Posterior vena cava (tissue), 2 donors: ENCODE results near the gene MED13L. TPM values are rescaled to one million over a fixed set of nuclear protein-coding genes. Genes with fewer than 3 reads are reported as not detected.
A peak's percentile ranks its signal among the peaks of the same experiment; 100 is the strongest.

Experiments used
- DNase-seq: peaks from one replicate; pipeline ENCODE4 v3.0.0-alpha.2; 2020; ENCODE audit warnings: low spot score
- intact Hi-C, 2 donors: fragments of 100-400 bp; cut with DNase I; formaldehyde crosslinking; loops; one replicate each; pipeline versions ENCODE4 v1.14.1 to v1.14.2; 2022 to 2023
- microRNA-seq, 2 donors: library from miRNA; unstranded; fragments of <30 nt; microRNA quantifications; one replicate each; pipeline ENCODE4 v1.2.0, GENCODE V29; 2020 to 2021; ENCODE audit warnings: borderline microRNAs expressed in 2 of 2
- total RNA-seq, 2 donors: library from RNA; stranded (reverse); fragmentation: NEBNext Ultra II Directional; extraction: Animal tissue kit (Norgen Biotek cat#: 25700); gene quantifications; one replicate each; pipeline ENCODE4 v1.2.1, GENCODE V29; 2021
- donor health status: DM: yes; HTN: yes; CAD: no.
- donor health status: DM: yes; HTN: yes; CAD: no.

MED13L gene
- total RNA-seq, 2 donors from 2014 or later: 133 to 176 TPM

DNA sequence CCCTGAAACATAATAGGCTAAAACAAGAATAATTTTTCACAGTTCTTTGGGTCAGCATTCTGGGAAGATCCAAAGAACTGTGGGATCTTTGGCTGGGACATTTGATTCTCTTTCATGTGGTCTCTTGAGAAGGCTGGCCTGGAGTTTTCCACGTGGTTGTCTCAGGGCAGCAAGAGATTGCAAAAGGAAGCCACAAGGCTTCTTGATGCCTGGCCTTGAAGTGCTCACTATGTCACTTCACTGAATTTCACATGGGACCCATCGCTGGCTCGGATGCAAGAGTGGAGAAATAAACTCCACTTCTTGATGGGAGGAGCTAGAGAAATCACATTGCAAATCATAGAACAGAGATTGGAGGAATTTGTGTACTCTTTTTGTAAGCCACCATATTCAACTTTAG is 343.4 kb downstream of the MED13L start:
- peak; percentile 76 for DNase-seq
- intact Hi-C loops: no loop called here

DNA sequence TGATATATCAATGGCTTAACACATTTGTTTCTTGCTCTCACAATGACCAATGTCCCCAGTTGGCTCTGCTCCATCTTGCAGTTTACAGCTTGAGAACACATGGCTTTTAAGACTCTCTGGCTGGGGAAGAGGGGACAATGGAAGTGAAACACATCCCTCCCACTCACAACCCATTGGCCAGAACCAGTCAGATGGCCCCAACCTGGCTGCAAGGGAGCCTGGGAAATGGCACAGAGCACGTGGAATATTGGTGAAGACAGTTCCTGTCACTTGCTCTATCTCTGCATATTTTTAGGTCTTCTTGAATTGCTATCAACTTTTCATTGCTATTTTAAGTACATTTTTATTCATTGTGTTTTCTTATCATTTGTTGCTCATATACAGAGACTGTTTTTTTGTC is 345.4 kb downstream of the MED13L start:
- intact Hi-C loops: no loop called here
- no peak for DNase-seq

DNA sequence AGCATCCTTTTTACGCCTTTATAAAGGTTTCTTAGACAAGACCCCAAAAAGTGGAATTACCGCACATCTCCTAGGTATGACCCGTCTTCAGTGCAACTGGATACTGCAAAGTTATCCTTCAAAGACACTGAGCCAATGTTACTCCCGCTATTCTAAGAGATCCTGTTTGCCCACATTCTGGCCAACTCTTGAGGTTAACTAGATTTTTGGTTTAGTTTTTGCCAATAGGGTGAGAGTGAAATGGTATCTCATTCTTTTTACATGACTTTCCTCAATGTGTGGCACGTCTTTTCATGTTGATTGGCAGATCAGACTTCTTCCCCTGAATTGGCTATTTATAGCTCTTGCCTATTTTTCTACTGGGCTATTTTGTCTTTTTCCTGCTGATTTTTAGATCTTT is 347.2 kb downstream of the MED13L start:
- no peak for DNase-seq
- intact Hi-C loops: no loop called here

DNA sequence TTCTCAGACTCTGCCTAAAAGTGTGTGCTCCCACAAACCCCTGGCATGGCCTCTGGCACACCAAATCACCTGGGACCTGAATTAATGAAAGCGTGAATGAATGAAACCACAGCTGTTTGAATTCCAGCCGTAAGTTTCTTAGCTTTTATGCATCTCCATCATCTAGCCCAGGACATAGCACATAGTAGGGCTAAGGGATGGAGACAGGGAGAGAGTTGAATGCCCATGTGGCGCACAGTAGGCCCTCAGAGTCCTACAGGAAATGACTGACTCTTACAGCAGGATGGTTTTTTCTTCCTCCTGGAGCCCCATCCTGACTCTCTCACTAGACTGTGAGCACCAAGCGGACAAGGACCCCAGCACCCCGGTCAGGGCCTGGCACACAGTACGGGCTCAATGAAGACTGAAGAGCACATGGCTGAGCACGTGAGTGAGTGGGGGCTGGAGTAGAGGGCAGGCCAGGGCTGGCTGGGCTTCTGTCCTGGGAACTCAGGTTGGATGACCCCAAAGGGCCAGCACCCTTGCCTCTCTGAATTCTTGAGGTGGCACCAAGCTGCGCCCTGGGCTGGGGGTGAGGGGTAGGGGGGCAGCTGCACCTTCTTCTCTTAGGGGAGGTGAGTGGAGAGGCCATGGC is 351.3 kb downstream of the MED13L start:
- peak; percentile 68 for DNase-seq
- intact Hi-C loops: no loop called here

DNA sequence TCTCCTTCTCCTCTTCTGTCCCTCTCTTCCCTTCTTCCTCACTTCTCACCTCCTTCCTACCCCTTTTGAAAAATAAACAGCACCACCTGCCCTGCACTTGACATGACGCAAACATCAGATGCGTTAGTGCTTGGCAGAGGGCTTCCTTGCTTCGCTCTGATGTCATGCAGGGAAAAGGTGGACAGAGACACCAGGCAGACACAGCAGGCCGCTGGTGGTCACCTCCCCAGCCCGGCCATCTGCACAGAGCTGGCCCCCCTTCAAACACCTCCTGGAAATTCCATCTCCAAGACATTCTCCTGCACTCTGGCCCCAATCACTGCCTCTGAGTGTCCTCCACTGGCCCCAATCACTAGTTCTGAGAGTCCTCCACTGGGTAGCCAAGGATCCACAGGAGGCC is 353.6 kb downstream of the MED13L start:
- intact Hi-C loops: no loop called here
- no peak for DNase-seq

DNA sequence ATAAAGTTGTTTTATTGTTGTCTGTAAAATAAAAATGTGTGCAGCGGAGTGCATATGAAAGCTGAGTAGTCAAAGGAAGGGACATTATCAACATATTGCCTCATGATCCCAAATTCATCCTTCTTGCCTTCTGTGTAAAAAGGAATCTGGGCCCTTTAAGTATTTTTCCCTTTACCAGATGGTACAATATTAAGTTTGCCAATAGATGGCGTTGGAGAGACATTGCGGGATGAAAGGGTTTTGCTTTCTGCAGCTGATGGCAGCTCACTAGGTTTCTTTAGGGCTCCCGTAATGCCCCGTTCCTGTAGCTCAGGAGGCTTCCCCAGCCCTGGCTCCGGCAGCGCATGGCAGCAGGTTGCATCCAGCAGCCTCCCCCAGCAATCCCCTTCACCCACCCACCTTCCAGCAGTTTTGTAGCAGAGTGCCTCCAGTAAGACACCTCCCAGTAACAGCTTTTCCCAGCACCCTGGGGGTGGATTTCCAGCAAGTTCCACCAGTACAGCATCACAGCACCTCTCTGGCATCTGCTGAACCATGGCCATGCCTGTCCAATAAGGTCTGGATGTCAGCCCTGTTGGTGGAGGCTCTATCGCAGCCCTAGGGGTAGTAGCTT is 354.4 kb downstream of the MED13L start:
- DNase-seq: no peak
- intact Hi-C loops: no loop called here

DNA sequence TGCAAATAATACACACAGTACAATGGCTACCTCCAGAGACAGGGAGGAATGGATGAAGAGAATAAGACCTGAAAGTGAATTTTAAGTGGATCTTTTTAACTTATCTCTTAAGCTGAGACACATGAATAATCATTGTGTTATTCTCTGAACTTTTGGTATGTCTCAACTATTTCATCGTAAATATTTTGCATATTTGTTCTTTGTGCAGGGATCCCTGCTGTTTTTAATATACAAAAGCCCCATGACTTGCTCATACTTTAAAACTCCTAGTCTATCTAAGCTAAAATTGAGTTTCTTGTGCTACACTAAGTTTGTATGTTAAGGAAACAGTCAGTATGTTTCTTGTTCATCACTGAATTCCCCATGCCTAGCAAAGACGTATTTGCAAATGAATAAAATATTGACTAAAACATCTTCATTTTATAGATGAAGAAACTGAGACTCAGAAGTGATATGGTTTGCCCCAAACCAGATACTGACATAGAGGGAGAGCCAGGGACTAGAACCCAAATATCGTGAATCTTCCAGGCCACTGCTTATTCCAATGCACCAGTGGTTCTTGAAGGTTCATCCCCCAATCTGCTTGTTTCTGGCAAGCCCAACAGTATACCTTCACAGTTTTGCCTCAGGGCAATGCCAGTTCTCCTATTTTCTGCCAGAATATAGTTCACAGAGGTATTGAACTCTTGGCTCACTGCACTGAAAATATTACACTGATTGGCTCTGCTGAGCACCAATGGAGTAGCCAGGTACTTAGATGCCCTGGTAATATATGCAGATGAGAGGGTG is 356.9 kb downstream of the MED13L start:
- intact Hi-C loops: no loop called here

DNA sequence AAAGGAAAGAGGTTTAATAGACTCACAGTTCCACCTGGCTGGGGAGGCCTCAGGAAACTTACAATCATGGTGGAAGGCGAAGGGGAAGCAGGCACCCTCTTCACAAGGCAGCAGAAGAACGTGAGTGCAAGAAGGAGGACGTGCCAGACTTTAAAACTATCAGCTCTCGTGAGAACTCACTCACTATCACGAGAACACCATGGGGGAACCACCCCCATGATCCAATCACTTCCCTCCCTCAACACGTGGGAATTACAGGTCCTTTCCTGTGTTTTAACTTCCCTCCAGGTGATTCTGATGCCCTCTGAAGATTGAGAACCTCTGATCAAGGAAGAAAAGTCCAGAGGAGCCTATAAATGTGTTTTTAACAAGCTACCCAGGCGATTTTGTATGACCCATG is 358.7 kb downstream of the MED13L start:
- no peak for DNase-seq
- intact Hi-C loops: loop anchor here (10.0 kb wide), 2 partner anchors 154 to 1254 kb away; no protein-coding TSS in a partner anchor

More for the DNA sequence above, 356.9 kb downstream of the MED13L start:
- no peak for DNase-seq

DNA sequence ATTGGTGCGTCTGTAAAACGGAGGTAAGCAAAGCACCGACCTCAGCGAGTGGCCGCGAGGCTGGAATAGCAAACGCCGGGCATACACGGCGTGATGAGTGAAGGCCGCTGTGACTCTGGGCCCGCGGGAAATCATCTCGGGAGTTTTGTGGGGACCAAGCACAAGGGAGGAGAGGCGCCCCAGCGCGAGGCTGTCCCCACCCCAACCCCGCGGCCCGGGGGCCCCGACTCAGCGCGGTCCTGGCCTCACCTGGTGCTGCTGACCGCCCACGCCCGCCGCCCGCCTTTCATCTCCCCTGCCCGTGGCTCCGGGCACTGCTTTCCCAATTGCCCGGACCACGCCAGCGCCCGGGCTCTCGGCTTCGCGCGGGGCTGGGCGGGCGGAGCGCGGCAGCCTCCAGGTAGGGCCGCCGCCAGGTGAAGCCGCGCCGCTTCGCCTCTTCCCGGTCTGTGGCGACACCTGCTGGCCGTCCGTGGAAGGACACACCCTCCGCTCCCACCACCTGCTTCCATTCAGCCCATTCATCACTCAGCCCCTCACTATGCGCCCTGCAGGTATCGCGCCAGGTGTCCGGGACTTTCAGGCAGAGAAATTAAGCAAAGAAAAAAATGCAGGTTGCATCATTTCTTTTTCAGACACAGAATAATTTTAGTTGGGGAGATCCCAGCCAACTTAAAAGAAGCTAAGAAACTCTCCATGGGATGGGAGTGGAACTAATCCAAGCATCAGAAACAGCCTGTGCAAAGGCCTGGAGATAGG is 360.4 kb downstream of the MED13L start:
- DNase-seq: peak; percentile 86
- intact Hi-C loops: loop anchor here (10.0 kb wide), 2 partner anchors 152 to 1252 kb away; no protein-coding TSS in a partner anchor

DNA sequence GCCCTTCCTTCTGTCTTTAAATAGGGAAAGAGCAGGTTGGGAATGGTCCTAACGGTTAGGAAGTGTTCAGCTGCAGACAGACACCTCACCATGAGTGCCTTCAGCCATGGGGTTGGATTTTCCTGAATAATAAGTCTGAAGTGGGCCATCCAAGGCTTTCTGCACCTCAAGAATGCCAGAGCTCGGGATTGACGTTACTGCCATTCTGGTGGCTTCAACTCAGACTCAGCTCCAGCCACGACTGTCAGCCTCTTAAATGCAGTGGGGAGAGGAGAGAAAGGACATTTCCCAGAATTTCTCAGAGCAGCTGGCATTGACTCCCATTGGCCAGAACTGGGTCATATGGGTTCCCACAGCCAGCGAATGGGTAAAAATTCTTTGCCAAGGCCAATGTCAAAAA is 363.4 kb downstream of the MED13L start:
- intact Hi-C loops: loop anchor here (5.0 to 10.0 kb wide), 3 partner anchors 149 to 1249 kb away; no protein-coding TSS in a partner anchor
- no peak for DNase-seq

DNA sequence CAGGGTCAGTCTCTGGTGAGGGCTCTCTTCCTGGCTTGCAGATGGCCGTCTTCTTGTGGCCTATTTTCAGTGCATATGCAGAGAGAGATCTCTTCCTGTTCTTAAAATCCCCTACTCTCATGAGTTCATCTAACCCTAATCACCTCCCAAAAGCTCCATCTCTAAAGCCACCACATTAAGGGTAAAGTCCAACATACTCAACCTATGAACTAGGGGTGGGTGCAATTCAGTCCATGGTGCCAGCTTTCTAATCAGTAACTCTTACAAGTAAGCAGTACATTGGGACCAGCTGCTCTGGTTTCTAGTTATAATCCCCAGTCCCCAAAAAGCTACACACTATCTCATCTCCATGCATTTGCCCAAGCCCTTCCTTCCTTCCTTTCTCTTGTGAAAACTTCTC is 365.1 kb downstream of the MED13L start:
- intact Hi-C loops: loop anchor here (5.0 to 10.0 kb wide), 3 partner anchors 148 to 1248 kb away; no protein-coding TSS in a partner anchor
- DNase-seq: no peak

DNA sequence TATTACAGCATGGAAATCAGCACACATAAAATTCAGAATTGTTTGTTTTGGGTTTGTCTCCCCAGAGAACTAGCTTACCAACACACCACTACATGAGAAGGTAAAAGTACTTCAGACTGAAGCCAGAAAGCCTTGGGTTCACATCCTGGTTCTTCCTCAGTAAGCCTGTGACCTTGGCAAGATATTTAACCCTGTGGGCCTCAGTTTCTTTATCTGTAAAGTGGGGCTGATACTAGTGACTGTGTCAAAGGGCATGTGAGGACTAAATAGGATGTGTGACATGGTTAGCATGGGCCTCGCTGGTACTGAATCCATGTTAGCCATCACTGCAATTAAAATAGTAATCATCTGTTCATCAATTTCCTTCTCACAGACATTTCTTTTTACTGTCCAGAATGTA is 366.1 kb downstream of the MED13L start:
- intact Hi-C loops: loop anchor here (5.0 to 10.0 kb wide), 3 partner anchors 147 to 1247 kb away; no protein-coding TSS in a partner anchor
- no peak for DNase-seq

DNA sequence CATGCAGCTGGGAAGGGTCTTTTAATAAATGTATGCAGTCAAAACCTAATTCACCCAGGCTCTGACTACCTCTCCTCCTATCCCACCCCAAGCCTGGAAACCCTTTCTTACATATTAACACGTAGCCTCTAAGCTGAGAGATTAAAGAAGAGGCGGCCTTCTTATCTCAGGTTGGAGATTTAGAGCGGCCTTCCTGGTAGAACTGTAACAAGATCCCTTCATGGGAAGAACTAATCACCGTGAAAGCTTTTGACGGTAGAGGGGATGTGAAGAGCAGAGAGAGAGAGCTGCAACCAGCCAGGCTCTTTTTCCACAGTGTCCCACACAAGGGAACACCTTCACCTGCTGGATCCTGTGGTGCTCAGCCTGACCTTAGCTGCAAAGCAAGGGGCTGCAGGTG is 367.4 kb downstream of the MED13L start:
- intact Hi-C loops: loop anchor here (5.0 to 10.0 kb wide), 3 partner anchors 145 to 1245 kb away; no protein-coding TSS in a partner anchor
- DNase-seq: no peak

Small RNA genes within 50 kb of the gene (microRNA-seq; reads per million reads assigned to microRNA genes)
- 0 reads per million in 2 donors for gene MIR620
